GM18499 (cell line): Measurements from ENCODE around the gene ZNF554.
A peak's percentile ranks its signal among the peaks of the same experiment; 100 is the strongest.

Experiments used
- ATAC-seq: cut with Tn5 transposase; IDR thresholded peaks from one replicate; pipeline ENCODE4 v1.9.1; 2021; ENCODE audit warnings: moderate number of reproducible peaks; ENCODE audit not compliant: insufficient read depth, unreplicated experiment

ZNF554 gene

DNA sequence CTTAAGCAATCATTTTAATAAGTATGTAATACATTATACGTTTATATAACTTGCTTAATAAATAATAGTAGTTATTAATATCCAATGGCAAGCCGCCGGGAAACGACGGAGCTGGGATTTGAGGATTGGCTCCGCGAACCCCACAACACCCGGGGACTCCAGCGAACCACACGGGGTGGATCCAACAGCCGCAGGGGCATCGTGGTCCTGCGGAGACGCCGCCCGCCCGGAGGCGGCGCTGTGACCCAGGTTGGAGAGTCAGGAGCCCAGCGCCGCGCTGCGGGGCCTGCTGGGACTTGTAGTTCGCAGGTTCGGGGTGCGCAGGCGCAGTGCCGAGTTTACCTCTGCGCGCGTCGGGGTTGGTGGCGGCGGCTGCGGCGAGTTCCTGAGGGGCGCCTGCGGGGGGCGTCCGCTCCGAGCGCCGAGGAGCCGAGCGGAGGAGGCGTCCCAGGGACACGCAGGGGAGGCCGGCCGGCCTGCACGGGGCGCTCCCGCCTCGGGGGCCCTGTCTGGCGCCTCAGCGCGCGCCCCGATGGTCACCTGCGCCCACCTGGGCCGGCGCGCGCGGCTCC lies at the start of gene ZNF554:
Gene ZNF554, plus strand, starts transcription at position 329 of the 572 bp plus-strand sequence. Its CDS starts 204 bp downstream, at position 533.
- ATAC-seq, result no peak

- no peak for ATAC-seq
Observed at GRCh38 chr19:2770055-2771013, 49.3 kb upstream of the ZNF554 start.

DNA sequence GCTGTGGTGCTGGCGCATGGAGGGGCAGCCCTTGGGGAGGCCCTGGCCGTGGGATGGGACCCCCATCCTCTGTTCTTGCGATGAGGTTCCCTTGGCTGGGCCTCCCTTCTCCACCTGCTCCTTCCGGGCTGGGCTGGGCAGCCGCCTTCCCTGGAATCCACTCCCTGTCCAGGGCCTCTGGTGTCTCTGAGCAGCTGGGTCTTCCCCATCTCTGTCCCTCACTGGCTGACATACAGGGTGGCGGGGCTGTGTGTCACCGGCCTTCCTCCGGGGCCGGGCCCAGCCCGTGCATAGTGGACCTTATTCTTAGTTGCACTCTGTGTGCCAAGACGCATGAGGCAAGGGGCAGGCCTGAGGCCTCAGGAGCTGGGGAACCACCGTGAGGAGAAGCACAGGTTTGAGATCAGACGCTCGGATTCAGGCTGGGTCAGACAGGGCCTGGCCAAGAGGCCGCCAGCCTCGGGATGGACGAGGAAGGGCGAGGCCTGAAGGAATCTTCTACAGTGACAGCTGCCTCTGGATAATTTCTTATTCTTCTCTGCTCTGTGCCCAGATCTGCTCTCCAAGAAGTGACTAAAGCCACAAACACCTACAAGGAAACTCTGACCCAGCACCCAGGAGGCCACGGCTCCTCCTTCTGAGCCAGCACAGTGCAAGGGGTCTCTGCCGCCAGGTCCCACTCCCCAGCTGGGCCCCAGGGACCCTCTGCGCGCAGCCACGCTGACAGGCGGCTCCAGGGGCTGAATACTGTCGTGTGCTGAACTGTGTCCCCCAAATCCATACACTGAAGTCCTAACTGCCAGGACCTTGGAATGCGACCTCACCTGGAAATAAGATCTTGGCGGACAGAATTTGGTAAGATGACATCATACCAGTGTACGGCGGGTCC lies 47.6 kb upstream of the ZNF554 start:
- no peak for ATAC-seq

GRCh38 chr19:2774083-2774679 lies 45.5 kb upstream of the ZNF554 start:
- no peak for ATAC-seq

DNA sequence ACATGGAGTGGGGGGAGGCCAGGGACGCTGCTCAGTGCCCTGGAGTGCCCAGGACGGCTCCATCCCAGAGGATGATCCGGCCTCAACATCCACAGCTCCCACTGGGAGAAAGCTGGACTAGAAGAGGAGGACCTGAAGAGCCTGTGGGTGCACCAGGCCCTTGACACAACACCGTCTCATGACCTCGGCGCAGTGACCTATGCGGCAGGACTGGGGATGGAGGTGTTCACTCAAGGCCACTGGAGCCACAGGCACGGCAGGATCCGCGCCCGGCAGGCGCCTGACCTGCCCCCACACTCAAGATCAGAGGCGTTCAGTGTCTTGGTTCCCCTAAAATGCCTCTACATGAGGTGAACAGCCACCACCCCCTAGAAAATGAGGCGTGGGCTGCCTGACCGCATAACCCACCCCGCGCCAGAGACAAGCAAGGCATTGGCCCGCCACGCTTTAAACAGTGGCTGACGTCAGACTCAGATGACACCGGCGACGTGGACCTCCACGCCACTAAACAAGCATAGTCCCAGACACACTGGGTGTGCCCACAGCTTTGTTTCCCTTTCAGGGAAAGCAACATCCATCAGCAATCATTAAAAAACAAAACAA lies 44.6 kb upstream of the ZNF554 start:
- no peak for ATAC-seq

GRCh38 chr19:2775556-2776430 lies 43.9 kb upstream of the ZNF554 start:
- no peak for ATAC-seq

DNA sequence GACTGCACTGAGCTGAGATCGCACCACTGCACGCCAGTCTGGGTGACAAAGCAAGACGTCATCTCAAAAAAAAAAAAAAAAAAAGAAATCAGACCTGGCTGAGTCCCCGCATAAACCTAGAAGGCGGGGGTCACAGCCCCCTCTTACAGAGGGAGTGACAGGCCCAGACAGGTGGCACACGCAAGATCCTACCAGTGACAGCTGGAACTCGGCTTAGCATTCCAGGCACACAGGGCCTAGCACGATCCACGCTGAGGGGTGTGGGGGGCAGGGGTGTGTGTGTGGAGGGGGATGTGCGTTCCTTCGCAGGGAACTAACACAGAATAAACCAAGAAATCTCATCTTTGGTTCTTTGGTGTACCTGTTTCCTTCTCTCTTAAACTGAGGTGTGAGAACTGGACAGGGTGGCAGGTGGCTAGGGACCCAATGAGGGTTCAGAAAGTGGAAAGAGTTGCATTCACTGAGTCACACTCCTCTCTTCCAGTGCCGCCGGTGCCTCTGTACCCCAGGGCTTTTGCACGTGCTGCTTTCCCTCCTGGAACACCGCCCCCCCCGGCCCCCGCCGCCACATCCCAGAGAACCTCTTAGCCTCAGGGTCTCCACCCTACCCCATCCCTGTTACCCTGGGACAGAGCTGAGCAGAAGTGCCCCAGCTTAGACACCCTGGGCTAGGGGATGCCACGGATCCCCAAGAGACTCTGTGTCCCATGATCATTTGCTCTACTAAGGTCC lies 41.5 kb upstream of the ZNF554 start:
- no peak for ATAC-seq

GRCh38 chr19:2779121-2779740 lies 40.4 kb upstream of the ZNF554 start:
- no peak for ATAC-seq

DNA sequence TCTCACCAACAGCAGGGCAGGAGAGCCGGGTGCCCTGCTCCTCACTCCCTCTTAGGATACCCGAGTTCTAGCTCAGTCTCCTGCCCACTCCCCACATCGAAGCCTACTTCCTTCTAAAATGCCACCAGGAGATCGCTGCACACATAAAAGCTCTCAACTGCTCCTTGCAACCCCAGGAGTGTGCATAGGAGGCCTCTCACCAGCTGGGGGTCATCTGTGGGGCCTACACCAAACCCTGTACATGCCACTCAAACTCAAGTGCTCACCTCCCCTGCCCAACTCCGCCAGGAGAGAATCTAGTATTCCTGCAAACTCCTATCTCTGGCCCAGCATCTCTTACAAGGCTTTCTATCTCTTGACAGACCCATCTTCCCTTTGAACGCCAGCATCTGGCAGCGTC lies 39.4 kb upstream of the ZNF554 start:
- ATAC-seq, result no peak

DNA sequence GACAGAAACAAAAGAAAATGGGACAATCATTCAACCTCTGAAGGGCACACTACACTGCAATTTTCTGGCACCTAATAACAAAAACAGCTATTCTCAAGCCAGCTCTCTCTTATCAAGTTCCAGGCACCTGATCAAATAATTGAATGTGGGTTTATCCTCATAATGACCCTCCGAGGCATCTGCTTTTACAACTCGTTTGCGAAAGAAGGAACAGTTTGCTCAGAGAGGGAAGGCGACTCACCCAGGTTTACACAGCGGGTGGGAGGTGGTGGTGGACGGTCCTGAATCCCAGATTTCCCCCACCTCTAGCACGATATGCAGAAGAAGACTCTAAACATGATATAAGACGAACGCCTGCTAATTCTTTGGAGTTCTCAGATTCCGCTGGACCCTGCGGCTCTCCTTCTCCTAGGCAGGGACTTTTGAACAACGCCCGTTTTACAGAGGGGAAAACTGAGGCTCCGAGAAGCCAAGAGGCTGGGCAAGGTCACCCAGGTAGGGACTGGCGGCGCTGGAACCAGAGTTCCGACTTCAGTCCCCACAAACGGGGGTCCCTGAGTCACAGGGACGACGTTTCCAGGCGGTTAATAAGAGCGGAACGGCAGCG lies 37.2 kb upstream of the ZNF554 start:
- no peak for ATAC-seq

DNA sequence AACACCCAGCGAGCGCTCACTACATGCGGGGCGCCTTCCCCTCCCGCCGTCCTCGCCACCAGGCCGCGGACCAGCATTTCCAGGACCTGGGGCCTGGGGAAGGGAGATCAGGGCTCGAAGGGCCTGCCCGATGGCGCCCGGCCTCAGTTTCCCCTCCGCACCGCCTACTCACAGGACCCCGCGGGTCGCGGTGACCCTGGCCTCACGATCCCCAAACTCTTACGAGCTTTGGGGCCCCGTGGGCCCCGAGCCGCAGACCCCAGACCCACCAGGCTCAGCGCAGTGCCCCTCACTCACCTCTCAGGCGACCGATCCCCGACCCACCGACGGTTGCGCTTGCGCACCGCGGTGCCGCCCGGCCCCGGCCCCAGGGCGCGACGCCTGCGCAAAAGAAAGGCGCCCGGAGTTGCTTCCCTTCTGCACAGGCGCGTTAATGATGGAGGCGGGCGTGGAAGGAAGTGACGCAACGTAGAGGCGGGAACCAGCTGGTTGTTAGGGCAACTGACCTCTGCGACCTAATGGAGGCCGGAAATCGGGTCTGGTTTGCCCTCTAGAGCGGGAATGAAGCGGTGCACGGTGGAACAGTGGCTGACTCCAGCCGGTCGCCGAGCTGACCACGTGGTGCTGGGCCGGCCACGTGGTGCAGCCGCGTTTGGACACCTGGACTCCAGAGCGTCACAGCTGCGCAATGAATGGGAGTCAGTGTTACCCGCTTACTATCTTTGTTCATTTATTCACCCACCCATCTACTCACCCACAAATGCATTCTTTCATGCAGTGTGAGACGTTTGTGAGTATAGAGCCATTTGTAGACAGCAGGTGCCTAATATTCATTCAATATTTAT lies 36.5 kb upstream of the ZNF554 start, which contains the start of gene SGTA:
Gene SGTA, minus strand, starts transcription at position 338 of the 845 bp plus-strand sequence. CDS start 14,205 bp downstream, outside the sequence.
- peak; percentile 51 for ATAC-seq

- no peak for ATAC-seq
Observed at GRCh38 chr19:2783781-2784145, 35.9 kb upstream of the ZNF554 start.

DNA sequence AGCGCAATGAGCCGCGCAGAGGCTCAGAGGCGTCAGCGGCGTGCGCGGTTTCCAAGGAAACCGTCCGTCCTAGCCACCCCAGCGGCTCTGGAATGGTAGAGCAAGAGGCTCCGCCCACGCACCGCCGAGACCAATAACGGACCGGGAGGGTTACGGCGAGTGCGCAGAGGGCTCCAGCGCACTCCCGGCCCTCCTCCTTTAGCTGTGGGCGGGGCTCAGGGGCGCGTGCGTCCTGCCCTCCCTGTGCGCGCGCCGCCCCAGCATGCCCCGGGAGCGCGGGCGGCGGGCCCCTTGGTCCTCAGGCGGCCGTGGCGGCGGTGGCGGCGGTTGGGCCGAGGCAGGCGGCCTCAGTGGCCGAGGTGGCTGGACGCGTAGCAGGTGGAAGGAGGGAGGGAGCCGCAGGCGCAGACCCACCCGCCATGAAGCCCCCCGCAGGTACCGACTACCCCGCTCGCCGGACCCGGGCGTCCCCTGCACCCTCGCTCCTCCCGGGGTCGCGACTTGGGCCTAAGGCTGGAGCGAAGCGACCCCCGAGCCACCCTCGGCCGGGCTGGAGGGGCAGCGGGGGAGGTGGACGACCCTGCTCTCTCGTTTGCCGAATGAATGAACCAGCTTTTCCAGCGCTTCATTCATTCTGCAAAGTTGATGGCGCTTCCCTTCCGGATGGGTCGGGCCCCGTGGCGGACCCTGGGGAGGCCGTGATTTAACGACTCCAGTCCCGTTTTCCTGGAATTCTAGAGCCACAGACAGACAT lies 34.2 kb upstream of the ZNF554 start, which contains the start of gene THOP1:
Gene THOP1, plus strand, starts transcription at position 260 of the 754 bp plus-strand sequence. Its CDS starts 160 bp downstream, at position 420.
- ATAC-seq, result peak; percentile 37

DNA sequence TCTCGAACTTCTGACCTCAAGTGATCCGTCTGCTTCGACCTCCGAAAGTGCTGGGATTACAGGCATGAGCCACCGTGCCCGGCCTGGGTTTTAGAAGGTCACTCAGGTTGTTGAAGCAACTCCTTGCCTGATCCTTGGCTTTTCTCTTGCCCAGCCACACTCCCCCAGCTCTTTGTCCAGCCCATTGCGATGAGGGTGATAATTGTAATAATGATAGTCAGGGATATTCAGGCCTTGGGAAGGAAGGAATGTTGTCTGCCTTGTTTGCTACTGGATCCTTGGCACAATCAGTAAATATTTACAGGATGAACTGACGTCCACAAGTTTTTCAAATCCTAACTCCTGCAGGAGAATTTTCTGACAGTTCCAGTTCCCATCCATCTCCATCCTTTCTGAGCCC lies 32.6 kb upstream of the ZNF554 start:
- ATAC-seq, result no peak

- no peak for ATAC-seq
Observed at GRCh38 chr19:2788237-2788636, 31.4 kb upstream of the ZNF554 start.

DNA sequence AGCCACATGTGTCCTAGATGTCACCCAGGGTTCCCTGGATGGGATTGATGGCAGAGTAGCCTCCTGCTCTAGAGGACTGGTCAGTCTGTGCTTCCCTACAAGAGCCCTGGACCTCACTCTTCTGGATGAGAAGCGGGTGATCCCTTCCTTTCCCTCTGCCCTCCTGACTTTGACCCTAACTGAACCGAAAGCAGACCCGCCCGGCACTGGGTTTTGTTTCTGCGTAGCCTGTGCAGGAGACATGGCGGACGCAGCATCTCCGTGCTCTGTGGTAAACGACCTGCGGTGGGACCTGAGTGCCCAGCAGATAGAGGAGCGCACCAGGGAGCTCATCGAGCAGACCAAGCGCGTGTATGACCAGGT lies 29.5 kb upstream of the ZNF554 start:
- no peak for ATAC-seq
